GM19023 (cell line): ENCODE measurements around the gene MYO9A.

Experiments used
- ATAC-seq: cut with Tn5 transposase; IDR thresholded peaks from one replicate; pipeline ENCODE4 v1.9.1; 2021; ENCODE audit warnings: mild to moderate bottlenecking, moderate library complexity; ENCODE audit not compliant: unreplicated experiment

MYO9A gene

DNA sequence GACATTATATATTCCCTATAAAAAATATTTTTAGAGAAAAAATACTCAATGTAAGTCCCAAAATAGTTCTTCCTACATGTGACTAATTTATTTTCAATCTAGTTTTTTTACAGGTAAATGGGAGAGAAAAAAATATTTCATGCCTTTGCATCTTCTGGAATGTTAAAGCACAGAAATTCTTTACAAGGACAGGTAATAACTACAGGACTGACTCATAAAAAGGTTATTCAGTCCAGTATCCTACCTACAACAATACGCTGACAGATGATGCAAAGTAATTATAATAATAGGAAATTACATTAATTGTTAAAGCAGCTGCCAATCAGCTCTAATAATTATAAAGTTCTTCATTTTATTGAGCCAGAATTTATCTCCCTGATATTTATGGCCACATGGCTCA lies 147.5 kb downstream of the MYO9A start:
- ATAC-seq, result no peak

DNA sequence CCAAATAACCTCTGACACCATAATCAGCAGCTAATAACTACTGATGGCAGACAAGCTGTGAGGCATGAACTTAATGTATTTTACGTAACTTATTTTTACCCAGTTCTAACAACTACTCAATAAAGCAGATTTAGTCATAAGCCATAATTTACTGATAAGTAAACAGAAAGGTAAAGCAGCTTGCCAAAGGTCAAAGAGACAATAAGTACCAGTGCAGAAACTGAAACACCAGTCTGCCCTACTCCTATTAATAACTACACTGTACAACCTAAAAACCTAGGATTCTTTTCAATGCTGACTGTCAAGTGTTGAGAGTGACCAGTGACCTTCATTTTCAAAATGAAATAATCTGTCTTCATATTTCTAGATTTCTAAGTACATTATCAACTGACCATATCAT lies 155.4 kb downstream of the MYO9A start:
- no peak for ATAC-seq

DNA sequence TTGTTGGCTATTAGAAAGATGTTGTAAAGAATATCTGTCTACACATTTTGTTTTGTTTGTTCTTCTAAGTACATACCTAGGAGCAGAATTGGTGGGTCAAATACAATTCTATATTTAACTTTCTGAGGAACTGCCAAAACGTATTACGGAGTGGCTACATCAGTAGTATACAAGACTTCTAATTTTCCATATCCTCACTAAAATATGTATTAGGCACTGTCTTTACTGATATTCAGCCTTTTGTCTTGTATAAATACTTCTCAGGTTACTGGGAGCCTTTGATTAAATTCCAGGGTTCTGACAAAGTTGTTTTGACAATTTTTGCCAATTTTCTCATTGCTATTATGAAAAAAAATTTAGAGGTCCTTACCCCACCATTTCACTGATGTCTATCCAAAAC lies 160.9 kb downstream of the MYO9A start:
- no peak for ATAC-seq

DNA sequence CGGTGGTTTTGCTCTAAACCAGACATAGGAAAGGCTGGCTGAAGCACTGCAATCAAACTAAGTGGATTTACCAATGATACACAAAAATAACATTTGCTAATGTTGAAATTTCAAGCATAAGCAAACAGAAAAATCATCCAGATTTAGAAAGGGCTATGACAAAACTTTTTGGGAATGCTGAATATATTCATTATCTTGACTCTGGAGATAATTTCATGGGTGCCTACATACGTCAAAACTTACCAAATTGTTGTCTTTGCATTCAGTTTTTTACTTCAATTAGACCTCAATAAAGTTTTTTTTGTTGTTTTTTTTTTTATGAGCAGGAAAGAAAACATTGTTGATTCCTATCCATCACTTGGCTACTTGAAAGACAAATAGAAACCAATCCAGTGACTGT lies 166.8 kb downstream of the MYO9A start:
- ATAC-seq, result no peak

DNA sequence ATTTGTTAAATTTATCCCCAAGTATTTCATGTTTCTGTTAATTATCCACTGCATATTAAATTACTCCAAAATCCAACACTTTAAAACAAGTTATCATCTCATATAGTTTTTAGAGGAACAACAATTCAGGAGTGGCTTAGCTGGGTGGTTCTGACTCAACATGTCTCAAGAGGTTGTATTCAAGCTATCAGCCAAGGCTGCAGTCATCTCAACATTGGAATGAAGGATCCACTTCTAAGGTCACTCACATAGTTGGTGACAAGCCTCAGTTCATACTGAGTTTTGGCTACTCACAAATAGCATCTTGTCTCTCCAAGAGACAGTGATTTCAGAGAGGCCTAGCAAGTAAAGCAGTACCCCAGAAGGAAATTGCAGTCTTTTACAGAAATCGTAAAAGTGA lies 172.9 kb downstream of the MYO9A start:
- ATAC-seq, result no peak

DNA sequence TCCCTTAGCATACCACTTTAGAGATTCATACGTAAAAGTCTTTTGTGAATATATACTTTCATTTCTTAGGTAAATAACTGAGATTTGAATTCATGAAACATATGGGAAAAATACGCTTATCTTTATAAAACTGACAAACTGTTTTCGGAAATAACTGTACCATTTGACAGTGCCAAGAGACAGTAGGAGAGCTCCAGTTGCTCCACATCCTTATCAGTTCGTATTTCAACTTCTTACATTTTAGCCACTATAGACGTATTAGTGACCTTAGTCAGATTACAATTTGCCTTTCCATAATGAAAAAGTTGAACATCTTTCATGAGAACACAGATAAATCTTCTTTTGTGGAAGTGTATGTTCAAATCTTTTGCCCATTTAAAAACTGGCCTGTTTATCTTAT lies 174.1 kb downstream of the MYO9A start:
- ATAC-seq, result no peak

GRCh38 chr15:71939981-71940588 lies 177.9 kb downstream of the MYO9A start:
- ATAC-seq, result no peak

DNA sequence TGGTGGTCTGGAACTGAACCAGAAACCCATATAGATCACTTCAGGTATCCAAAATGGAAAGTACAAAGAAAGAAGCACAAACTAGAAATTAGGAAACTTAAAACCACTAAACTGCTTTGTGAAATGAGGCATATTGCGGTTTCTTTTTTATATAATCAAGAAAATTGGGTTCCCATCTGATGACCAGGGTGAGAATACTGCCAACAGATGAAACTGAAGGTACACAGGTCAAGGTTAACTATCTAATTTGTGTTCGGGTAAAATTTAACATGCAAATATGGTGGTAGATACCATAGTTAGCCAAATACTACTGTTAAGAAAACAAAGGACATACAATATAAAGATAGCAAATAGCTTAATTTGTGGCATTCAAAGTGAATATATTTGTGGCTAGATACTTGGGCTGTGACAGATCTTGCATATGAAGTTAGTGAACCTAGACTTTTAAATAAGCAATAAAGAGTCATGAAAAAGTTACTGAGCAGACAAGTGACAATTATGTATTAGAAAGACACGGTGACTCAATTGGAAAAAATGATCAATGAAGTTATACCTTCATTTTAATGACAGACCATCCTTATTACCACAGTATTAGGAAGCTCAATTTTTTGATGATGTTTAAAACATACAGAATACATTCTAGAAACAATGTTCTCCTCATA lies 180.2 kb downstream of the MYO9A start:
- ATAC-seq, result no peak

- ATAC-seq, result no peak
These were observed 183.5 kb downstream of the MYO9A start for GRCh38 chr15:71934446-71934845.

- ATAC-seq, result no peak
These were observed 185.3 kb downstream of the MYO9A start for GRCh38 chr15:71932689-71933088.

DNA sequence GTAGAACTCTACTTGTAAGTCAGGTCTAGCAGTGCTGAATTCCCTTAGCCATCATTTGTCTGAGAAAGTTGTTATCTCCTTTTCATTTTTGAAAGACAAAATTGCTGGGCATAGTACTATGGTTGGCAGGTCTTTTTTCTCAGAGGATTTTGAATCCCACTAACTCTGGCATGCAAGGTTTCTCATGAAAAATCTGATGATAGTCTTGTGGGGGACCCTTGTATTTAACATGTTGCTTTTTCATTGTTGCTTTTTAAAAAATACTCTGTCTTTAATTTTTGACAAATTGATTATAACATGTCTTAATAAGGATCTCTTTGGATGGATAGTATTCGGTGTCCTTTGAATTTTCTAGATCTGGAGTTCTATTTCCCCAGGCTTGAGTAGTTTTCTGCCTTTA lies 186.7 kb downstream of the MYO9A start:
- no peak for ATAC-seq

DNA sequence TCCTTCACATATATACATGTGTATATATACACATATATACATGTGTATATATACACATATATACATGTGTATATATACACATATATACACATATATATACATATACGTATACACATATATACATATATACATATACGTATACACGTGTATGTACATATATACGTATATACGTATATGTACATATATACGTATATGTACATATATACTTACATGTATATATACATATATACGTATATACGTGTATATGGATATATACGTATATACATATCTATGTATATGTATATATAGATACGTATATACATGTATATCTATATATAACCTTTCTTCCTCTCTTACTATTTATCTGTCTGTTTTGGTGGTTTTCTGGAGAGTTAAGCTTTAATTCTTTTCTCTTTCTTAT lies 192.8 kb downstream of the MYO9A start:
- no peak for ATAC-seq

GRCh38 chr15:71921191-71921590 lies 196.8 kb downstream of the MYO9A start:
- no peak for ATAC-seq

- no peak for ATAC-seq
These were observed 197.4 kb downstream of the MYO9A start for GRCh38 chr15:71920573-71920972.

DNA sequence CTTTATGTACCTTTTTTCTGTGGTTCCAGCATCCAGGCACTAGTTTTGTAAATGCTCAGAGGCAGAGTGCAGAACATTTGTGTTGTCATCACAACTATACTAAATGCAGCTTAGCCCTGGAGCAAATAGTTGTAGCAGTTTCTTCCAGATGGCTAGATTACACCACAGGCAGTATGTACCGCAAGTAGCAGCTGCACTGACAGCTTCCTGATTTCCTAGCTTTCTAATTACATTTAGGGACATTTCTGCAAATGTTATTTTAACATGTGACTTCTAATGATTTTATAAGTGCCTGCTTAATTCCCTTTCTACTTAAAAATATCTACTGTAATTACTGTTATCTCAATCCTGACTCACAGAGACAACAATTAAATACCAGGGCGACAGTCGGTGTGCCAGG lies 201.1 kb downstream of the MYO9A start:
- ATAC-seq, result no peak

DNA sequence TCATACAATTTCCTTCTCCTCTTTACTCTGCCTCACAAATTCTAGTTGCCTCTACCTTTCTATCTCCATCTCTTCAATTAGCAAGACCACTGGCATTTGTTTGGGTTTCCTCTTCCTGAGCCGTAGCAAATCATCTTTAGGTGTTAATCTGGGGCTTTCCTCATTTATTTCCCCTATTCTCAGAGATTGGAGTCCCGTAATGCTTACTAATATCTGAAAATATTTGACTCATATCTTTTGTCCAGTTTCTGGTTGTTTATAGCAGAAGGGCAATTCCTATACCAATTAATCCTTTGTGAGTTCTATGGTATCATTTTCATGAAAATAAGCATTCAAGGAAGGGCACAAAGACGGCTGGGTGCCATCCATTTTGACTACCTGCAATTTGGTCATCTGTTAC lies 203.9 kb downstream of the MYO9A start:
- ATAC-seq, result no peak

GRCh38 chr15:71899674-71900073 lies 218.3 kb downstream of the MYO9A start:
- no peak for ATAC-seq

GRCh38 chr15:71893691-71894090 lies 224.3 kb downstream of the MYO9A start:
- no peak for ATAC-seq

DNA sequence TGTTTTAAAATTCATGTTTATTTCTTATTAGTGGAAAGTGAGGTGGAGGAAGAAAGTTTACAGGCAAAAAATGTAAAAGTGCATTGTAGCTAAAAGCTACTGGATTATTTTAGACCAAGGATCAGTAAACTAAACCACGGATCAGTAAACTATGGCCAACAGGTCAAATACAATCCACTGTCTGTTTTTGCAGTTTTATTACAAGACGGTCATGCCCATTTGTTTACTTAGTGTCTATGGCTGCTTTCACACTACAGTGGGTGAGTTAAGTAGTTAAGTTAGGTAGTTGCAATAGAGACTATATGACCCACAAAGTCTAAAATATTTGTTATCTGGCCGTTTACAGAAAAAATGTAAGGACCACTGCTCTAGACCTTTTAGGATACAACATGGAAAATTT lies 225.6 kb downstream of the MYO9A start:
- no peak for ATAC-seq

DNA sequence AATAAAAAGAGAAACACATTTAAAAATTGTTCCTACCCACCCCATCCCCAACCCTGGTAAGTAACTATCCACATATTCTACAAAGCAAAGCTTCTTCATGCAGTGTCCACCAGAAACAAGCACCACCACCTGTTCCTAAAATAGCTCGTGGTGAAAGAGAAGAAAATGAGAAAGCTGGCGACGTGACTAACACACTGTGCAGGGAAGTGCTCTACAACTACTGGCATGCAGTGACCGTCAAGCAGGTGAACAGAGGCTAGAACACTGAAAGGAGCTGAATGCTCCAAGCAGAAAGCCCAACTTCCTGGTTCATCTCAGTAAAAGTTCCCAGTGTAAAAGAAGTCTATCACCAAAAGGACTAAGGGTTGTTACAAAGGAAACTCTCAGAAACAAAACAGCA lies 226.9 kb downstream of the MYO9A start:
- ATAC-seq, result no peak

DNA sequence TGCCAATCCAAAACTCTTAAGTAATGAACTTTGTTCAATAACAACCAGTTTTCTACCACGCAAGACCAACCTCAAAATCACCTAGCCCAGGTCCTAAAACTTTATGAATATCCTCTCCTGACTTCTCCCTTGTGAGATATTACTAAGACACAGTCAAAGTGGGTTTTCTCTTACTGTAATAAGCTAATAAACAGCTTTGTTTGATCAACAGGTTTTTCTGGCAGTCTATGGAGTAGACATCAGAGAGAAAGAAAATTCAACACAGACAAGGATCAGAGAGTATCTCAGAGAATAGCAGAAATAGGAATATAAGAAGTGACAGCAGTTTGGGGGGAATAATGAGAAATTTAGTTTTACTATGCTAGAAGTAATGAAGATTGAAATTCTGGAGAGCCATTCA lies 228.0 kb downstream of the MYO9A start:
- ATAC-seq, result no peak

GRCh38 chr15:71889385-71889784 lies 228.6 kb downstream of the MYO9A start:
- no peak for ATAC-seq

DNA sequence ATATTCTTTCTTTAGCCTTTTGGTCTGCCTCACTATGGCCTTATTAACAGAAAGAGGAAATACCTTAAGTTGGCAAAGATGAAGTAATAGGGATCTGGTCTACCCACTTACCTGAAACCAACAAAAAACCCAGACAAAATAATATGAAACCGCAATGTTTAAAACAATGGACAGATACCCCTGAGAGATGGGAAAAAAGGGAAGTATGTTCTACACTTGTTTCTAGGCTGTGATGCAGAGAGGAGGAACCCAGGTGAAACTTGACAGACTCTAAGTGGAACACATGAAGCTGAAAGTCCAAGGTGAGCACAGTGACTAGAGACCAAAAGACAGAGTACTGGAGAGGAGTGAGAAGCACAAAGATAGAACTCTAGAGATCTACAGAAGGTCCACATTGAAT lies 229.2 kb downstream of the MYO9A start:
- ATAC-seq, result no peak
